Choroid plexus epithelial cell (primary cell): ENCODE measurements around the gene ABLIM3.

Experiments used
- DNase-seq: peaks from one replicate; pipeline ENCODE4 v3.0.0-alpha.2; 2010; ENCODE audit warnings: low read depth
- H3K4me3 ChIP-seq: 2 replicates; pipeline ENCODE4 v1.5.1; 2011; ENCODE audit warnings: low read depth, mild to moderate bottlenecking, control low read depth, low read length, moderate library complexity
- CTCF ChIP-seq: conservative IDR thresholded peaks from 2 replicates; pipeline ENCODE4 v1.5.1; 2011; ENCODE audit warnings: low read depth, mild to moderate bottlenecking, control low read depth, inconsistent platforms, low read length, moderate library complexity

The ABLIM3 gene

GRCh38 chr5:149283626-149284480, 142.6 kb downstream of the ABLIM3 start:
- no peak for DNase-seq
- no peak overlapping the region for H3K4me3 ChIP-seq
- TF ChIP-seq CTCF = no peak

GRCh38 chr5:149284501-149284900, 143.2 kb downstream of the ABLIM3 start:
- no peak for TF ChIP-seq CTCF
- DNase-seq = peak; percentile 57
- no peak overlapping the region for H3K4me3 ChIP-seq

- H3K4me3 ChIP-seq = no peak overlapping the region
- DNase-seq = no peak
- no peak for TF ChIP-seq CTCF
Measured at GRCh38 chr5:149285153-149285552, 143.9 kb downstream of the ABLIM3 start.

GRCh38 chr5:149288436-149288835, 147.1 kb downstream of the ABLIM3 start:
- no peak overlapping the region for H3K4me3 ChIP-seq
- DNase-seq = no peak
- no peak for TF ChIP-seq CTCF

- no peak overlapping the region for H3K4me3 ChIP-seq
- no peak for TF ChIP-seq CTCF
- no peak for DNase-seq
Measured at GRCh38 chr5:149289301-149289700, 148.0 kb downstream of the ABLIM3 start.

- no peak for DNase-seq
- no peak overlapping the region for H3K4me3 ChIP-seq
- no peak for TF ChIP-seq CTCF
Measured at GRCh38 chr5:149294872-149295829, 153.9 kb downstream of the ABLIM3 start.
